Astrocyte (in vitro differentiated cells and primary cell): Measurements from ENCODE around the gene FAM83C. TPM values are rescaled to one million over a fixed set of nuclear protein-coding genes. Genes with fewer than 3 reads are reported as not detected.
"Not testable (repeated sequence)": the region's sequence is repeated elsewhere in the genome, so short reads cannot be mapped to it uniquely, and the experiment has no call there.

ENCODE experiments used
- DNase-seq: peaks from one replicate; pipeline ENCODE4 v3.0.0-alpha.2; 2010; ENCODE audit warnings: low read depth
- FAIRE-seq: peaks from 2 replicates; lab custom pipeline; 2011; peaks lifted over from hg19 to GRCh38; lab: Jason Lieb, UNC
- H2AFZ ChIP-seq: 2 replicates; pipeline ENCODE4 v1.6.0; 2012; ENCODE audit warnings: low read depth, low read length, inconsistent platforms
- H3K27ac ChIP-seq: 2 replicates; pipeline ENCODE4 v1.5.1; 2011; ENCODE audit warnings: low read depth, low read length, inconsistent platforms
- H3K27me3 ChIP-seq: 2 replicates; pipeline ENCODE4 v1.6.0; 2011; ENCODE audit warnings: low read length, inconsistent platforms; ENCODE audit not compliant: insufficient read depth
- H3K36me3 ChIP-seq: 2 replicates; pipeline ENCODE4 v1.5.1; 2011; ENCODE audit warnings: low read length, inconsistent platforms; ENCODE audit not compliant: insufficient read depth
- H3K4me1 ChIP-seq: 2 replicates; pipeline ENCODE4 v1.5.1; 2011; ENCODE audit warnings: low read length, inconsistent platforms; ENCODE audit not compliant: insufficient read depth
- H3K4me2 ChIP-seq: 2 replicates; pipeline ENCODE4 v1.6.0; 2012; ENCODE audit warnings: low read length, inconsistent platforms
- H3K4me3 ChIP-seq: 2 replicates; pipeline ENCODE4 v1.5.1; 2011; ENCODE audit warnings: low read depth, mild to moderate bottlenecking, low read length, inconsistent platforms; ENCODE audit not compliant: insufficient read depth
- H3K79me2 ChIP-seq: 2 replicates; pipeline ENCODE4 v1.6.0; 2012; ENCODE audit warnings: mild to moderate bottlenecking, low read length, inconsistent platforms; ENCODE audit not compliant: insufficient read depth
- H3K9ac ChIP-seq: 2 replicates; pipeline ENCODE4 v1.6.0; 2012; ENCODE audit warnings: mild to moderate bottlenecking, low read length, inconsistent platforms
- H3K9me3 ChIP-seq: 2 replicates; pipeline ENCODE4 v1.5.1; 2012; ENCODE audit warnings: low read depth, mild to moderate bottlenecking, low read length, inconsistent platforms; ENCODE audit not compliant: insufficient read depth
- H4K20me1 ChIP-seq: 2 replicates; pipeline ENCODE4 v1.6.0; 2012; ENCODE audit warnings: low read length, inconsistent platforms; ENCODE audit not compliant: insufficient read depth
- H3K27ac Mint-ChIP-seq: one replicate; pipeline ENCODE4 v1.8.0; 2021; ENCODE audit warnings: mild to moderate bottlenecking, mixed read lengths; ENCODE audit not compliant: unreplicated experiment
- H3K27me3 Mint-ChIP-seq: one replicate; pipeline ENCODE4 v1.8.0; 2021; ENCODE audit warnings: low read depth, mixed read lengths; ENCODE audit not compliant: unreplicated experiment
- H3K36me3 Mint-ChIP-seq: one replicate; pipeline ENCODE4 v1.8.0; 2021; ENCODE audit warnings: low read depth, mixed read lengths; ENCODE audit not compliant: unreplicated experiment
- H3K4me1 Mint-ChIP-seq: one replicate; pipeline ENCODE4 v1.8.0; 2021; ENCODE audit warnings: low read depth, mixed read lengths; ENCODE audit not compliant: unreplicated experiment
- H3K4me3 Mint-ChIP-seq: one replicate; pipeline ENCODE4 v1.8.0; 2021; ENCODE audit warnings: mild to moderate bottlenecking, moderate library complexity, mixed read lengths; ENCODE audit not compliant: unreplicated experiment
- H3K9me3 Mint-ChIP-seq: one replicate; pipeline ENCODE4 v1.8.0; 2021; ENCODE audit warnings: mild to moderate bottlenecking, mixed read lengths; ENCODE audit not compliant: unreplicated experiment
- CTCF ChIP-seq: IDR thresholded peaks from 2 replicates; pipeline ENCODE4 v1.5.1; 2011; ENCODE audit warnings: low read depth, mild to moderate bottlenecking, inconsistent platforms, low read length, moderate library complexity; ENCODE audit not compliant: insufficient read depth
- EZH2 ChIP-seq: IDR thresholded peaks from 2 replicates; pipeline ENCODE4 v1.6.1; 2012; ENCODE audit warnings: mild to moderate bottlenecking, low read length, inconsistent platforms; ENCODE audit not compliant: insufficient read depth
- total RNA-seq: library from RNA; stranded (reverse); gene quantifications from 2 replicates; pipeline ENCODE4 v1.2.1, GENCODE V29; 2021

Gene FAM83C
- total RNA-seq, 1 donor from 2014 or later: not detected

- Histone ChIP-seq H3K9me3 (no peaks in the 10 kb centered on the region), H3K4me1 (peaks cover 12% of the 10 kb centered on the region), H4K20me1 (no peaks in the 10 kb centered on the region), H3K27me3 (no peaks in the 10 kb centered on the region), H3K4me2 (peak overlapping the region; percentile 72), H3K4me3 (no peak overlapping the region), H2AFZ (no peak overlapping the region), H3K36me3 (no peaks in the 10 kb centered on the region), H3K79me2 (no peaks in the 10 kb centered on the region), H3K27ac (peak overlapping the region; percentile 56), H3K9ac (peak overlapping the region; percentile 57)
- H3K27ac Mint-ChIP-seq: peak overlapping the region; percentile 95
- peaks cover 21% of the 10 kb centered on the region for H3K4me1 Mint-ChIP-seq
- FAIRE-seq (no peak), DNase-seq (no peak)
- H3K27me3 Mint-ChIP-seq: no peaks in the 10 kb centered on the region
- peaks cover 9% of the 10 kb centered on the region for H3K36me3 Mint-ChIP-seq
- TF ChIP-seq CTCF: no peak
- no peak for TF ChIP-seq EZH2
- H3K4me3 Mint-ChIP-seq: peak overlapping the region; percentile 68
- H3K9me3 Mint-ChIP-seq: no peaks in the 10 kb centered on the region
These were observed 28.5 kb downstream of the FAM83C start for GRCh38 chr20:35263532-35264341.

- peak overlapping the region; percentile 54 for H3K4me3 Mint-ChIP-seq
- not testable (repeated sequence) for H3K36me3 ChIP-seq, H3K36me3 Mint-ChIP-seq, H3K9me3 Mint-ChIP-seq, H4K20me1 ChIP-seq, H3K27me3 Mint-ChIP-seq, H3K4me3 ChIP-seq, H3K79me2 ChIP-seq, H2AFZ ChIP-seq, H3K27me3 ChIP-seq, H3K9me3 ChIP-seq, FAIRE-seq
- peak overlapping the region; percentile 57 for H3K9ac ChIP-seq
- H3K27ac ChIP-seq: peak overlapping the region; percentile 56
- peak; percentile 75 for DNase-seq
- H3K27ac Mint-ChIP-seq: peak overlapping the region; percentile 95
- peaks cover 21% of the 10 kb centered on the region for H3K4me1 Mint-ChIP-seq
- H3K4me1 ChIP-seq: peaks cover 15% of the 10 kb centered on the region
- peak overlapping the region; percentile 72 for H3K4me2 ChIP-seq
These were observed 29.3 kb downstream of the FAM83C start for GRCh38 chr20:35262731-35263531.

- not testable (repeated sequence) for H3K36me3 Mint-ChIP-seq, H3K9me3 Mint-ChIP-seq, DNase-seq, H3K27me3 Mint-ChIP-seq, H3K36me3 ChIP-seq, H3K27me3 ChIP-seq, H2AFZ ChIP-seq, H3K79me2 ChIP-seq, H3K9ac ChIP-seq, FAIRE-seq, H3K4me3 Mint-ChIP-seq, H3K4me2 ChIP-seq, H3K27ac ChIP-seq, H4K20me1 ChIP-seq, H3K9me3 ChIP-seq, H3K4me3 ChIP-seq
- Mint-ChIP-seq H3K4me1 (peaks cover 19% of the 10 kb centered on the region), H3K27ac (peak overlapping the region; percentile 84)
- H3K4me1 ChIP-seq: peaks cover 21% of the 10 kb centered on the region
These were observed 29.9 kb downstream of the FAM83C start for GRCh38 chr20:35262321-35262720.
